ENCODE measurements around the gene VDAC1. TPM values are rescaled to one million over a fixed set of nuclear protein-coding genes. Genes with fewer than 3 reads are reported as not detected.

The VDAC1 gene
- polyA plus RNA-seq, 1 experiment: 187 TPM

GRCh38 chr5:134026521-134027287, 21.9 kb upstream of the VDAC1 start:
- no peak overlapping the region for H3K4me3 ChIP-seq (ENCODE audit: low read depth, low read length)
- H3K36me3 ChIP-seq (ENCODE audit: control insufficient read depth, insufficient read depth, low read length): no peaks in the 10 kb centered on the region
- TF ChIP-seq, protein P1, sequence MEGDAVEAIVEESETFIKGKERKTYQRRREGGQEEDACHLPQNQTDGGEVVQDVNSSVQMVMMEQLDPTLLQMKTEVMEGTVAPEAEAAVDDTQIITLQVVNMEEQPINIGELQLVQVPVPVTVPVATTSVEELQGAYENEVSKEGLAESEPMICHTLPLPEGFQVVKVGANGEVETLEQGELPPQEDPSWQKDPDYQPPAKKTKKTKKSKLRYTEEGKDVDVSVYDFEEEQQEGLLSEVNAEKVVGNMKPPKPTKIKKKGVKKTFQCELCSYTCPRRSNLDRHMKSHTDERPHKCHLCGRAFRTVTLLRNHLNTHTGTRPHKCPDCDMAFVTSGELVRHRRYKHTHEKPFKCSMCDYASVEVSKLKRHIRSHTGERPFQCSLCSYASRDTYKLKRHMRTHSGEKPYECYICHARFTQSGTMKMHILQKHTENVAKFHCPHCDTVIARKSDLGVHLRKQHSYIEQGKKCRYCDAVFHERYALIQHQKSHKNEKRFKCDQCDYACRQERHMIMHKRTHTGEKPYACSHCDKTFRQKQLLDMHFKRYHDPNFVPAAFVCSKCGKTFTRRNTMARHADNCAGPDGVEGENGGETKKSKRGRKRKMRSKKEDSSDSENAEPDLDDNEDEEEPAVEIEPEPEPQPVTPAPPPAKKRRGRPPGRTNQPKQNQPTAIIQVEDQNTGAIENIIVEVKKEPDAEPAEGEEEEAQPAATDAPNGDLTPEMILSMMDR (IDR thresholded peaks at IDR 0.05; ENCODE audit: insufficient read depth, low read depth, low read length): peak; percentile 56
- ChIA-PET POLR2A (interaction anchor here (0.5 kb wide), 1 partner anchor 19 kb away, joined by 13 read pairs; no protein-coding TSS in a partner anchor), CTCF (interaction anchor here (0.6 to 1.7 kb wide), 4 partner anchors 13 to 80 kb away, joined by 3 to 10 read pairs (median 4); partner anchors contain the start of gene VDAC1)
- DNase-seq (ENCODE audit: low read depth): no peak
- peaks cover 19% of the 10 kb centered on the region for H3K27me3 ChIP-seq (ENCODE audit: control insufficient read depth, insufficient read depth, low read length)

GRCh38 chr5:134025786-134026185, 21.0 kb upstream of the VDAC1 start:
- Histone ChIP-seq H3K4me3 (ENCODE audit: low read depth, low read length) (no peak overlapping the region), H3K27me3 (ENCODE audit: control insufficient read depth, insufficient read depth, low read length) (peaks cover 19% of the 10 kb centered on the region), H3K36me3 (ENCODE audit: control insufficient read depth, insufficient read depth, low read length) (no peaks in the 10 kb centered on the region)
- no peak for DNase-seq (ENCODE audit: low read depth)
- ChIA-PET POLR2A (no interaction called here), CTCF (interaction anchor here (1.3 to 1.4 kb wide), 2 partner anchors 21 to 46 kb away, joined by 3 to 6 read pairs; partner anchors contain the start of gene VDAC1)
- TF ChIP-seq, protein P1 (IDR thresholded peaks at IDR 0.05; ENCODE audit: insufficient read depth, low read depth, low read length): no peak

- H3K4me3 ChIP-seq (ENCODE audit: low read depth, low read length): no peak overlapping the region
- TF ChIP-seq, protein P1 (IDR thresholded peaks at IDR 0.05; ENCODE audit: insufficient read depth, low read depth, low read length): no peak
- DNase-seq (ENCODE audit: low read depth): no peak
- POLR2A ChIA-PET: no interaction called here
- no peaks in the 10 kb centered on the region for H3K36me3 ChIP-seq (ENCODE audit: control insufficient read depth, insufficient read depth, low read length)
- peaks cover 22% of the 10 kb centered on the region for H3K27me3 ChIP-seq (ENCODE audit: control insufficient read depth, insufficient read depth, low read length)
- CTCF ChIA-PET: interaction anchor here (1.1 to 1.5 kb wide), 2 partner anchors 14 to 121 kb away, joined by 3 read pairs; no protein-coding TSS in a partner anchor
Measured at GRCh38 chr5:134024811-134025210, 20.0 kb upstream of the VDAC1 start.

DNA sequence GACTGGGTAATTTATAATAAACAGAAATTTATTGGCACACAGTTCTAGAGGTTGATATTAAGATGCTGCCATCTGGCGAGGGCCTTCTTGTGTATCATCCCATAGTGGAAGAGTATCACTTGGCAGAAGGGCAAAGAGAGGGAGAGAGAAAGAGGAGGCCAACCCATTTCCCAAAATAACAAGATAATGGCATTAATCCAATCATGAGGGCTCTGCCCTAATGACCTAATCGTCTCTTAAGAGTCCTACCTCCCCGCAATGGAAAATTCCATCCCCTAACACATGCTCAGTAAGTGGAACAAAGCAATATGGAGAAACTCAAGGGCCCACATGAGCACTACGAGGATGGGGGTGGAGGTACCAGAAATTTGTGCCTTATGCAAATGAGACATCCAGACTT, 17.6 kb upstream of the VDAC1 start:
- POLR2A ChIA-PET: no interaction called here

DNA sequence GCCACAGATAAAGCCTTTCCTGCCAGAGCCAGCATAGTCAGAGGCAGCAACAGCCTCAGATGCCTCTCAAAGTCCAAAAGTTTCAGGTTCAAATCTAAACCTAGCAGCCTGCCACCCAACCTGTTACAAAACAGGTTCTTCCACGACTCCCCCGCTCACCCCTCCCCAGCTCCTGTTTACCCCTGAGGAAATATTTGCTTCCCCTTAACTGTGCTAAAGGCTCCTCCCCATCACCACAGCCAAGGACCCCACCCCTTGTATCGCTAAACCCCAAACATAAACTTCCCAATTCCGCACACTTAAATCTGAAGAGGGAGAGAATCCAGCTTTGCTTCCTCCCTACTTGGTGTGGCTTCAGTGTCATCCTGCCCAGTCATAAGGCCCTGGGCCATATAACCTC, 15.4 kb upstream of the VDAC1 start:
- ChIA-PET CTCF (interaction anchor here (1.5 kb wide), 1 partner anchor 15 kb away, joined by 5 read pairs; the partner anchor contains the start of gene VDAC1), POLR2A (no interaction called here)
- Histone ChIP-seq H3K27me3 (ENCODE audit: control insufficient read depth, insufficient read depth, low read length) (peaks cover 20% of the 10 kb centered on the region), H3K4me3 (ENCODE audit: low read depth, low read length) (no peak overlapping the region), H3K36me3 (ENCODE audit: control insufficient read depth, insufficient read depth, low read length) (no peaks in the 10 kb centered on the region)
- no peak for DNase-seq (ENCODE audit: low read depth)
- TF ChIP-seq, protein P1 (IDR thresholded peaks at IDR 0.05; ENCODE audit: insufficient read depth, low read depth, low read length): no peak

More for the DNA sequence above, 17.6 kb upstream of the VDAC1 start:
- TF ChIP-seq, protein P1 (IDR thresholded peaks at IDR 0.05; ENCODE audit: insufficient read depth, low read depth, low read length): no peak
- H3K4me3 ChIP-seq (ENCODE audit: low read depth, low read length): no peak overlapping the region
- H3K27me3 ChIP-seq (ENCODE audit: control insufficient read depth, insufficient read depth, low read length): peaks cover 27% of the 10 kb centered on the region
- CTCF ChIA-PET: interaction anchor here (0.8 kb wide), 1 partner anchor 15 kb away, joined by 4 read pairs; no protein-coding TSS in a partner anchor
- no peaks in the 10 kb centered on the region for H3K36me3 ChIP-seq (ENCODE audit: control insufficient read depth, insufficient read depth, low read length)
- DNase-seq (ENCODE audit: low read depth): no peak
